Measurements from ENCODE around the gene FARP1. TPM values are rescaled to one million over a fixed set of nuclear protein-coding genes. Genes with fewer than 3 reads are reported as not detected.

Gene FARP1
- total and polyA plus RNA-seq, 2 of the 8 experiments (the other 6 are each of a cell fraction or from before 2014, with no cell fraction given): 24.7 to 104 TPM

DNA sequence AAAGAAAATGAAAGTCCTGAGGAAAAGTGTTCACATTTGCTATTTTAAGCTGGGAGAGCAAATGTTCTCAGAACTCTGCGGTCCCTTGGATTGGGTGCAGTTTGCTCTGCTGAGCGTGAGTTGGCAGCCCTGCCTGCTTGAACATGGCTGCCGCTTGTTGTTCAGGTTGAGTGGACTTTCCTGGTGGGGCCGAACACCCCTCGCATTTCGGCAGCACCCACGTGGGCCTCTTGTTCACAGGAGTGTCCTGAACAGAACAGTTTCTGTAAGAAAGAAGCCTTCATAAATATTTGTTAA lies 45.0 kb downstream of the FARP1 start:
- H2BK15ac ChIP-seq (ENCODE audit: low read length): no peak overlapping the region
- H3K14ac ChIP-seq (ENCODE audit: insufficient read length): no peak overlapping the region
- no peak overlapping the region for H3K18ac ChIP-seq (ENCODE audit: extremely low read depth, low read length)
- no peak overlapping the region for H2BK5ac ChIP-seq (ENCODE audit: low read depth, low read length)
- no peaks in the 10 kb centered on the region for H3K9me3 ChIP-seq (ENCODE audit: insufficient read depth in 2 of 2, low read depth in 1 of 2, low read length in 1 of 2)
- FAIRE-seq (no peak), DNase-seq (ENCODE audit: low read depth in 1 of 2, low spot score in 2 of 2) (no peak)
- CTCF ChIA-PET (ENCODE audit: partially characterized antibody): interaction anchor here (0.9 to 2.2 kb wide), 2 partner anchors 12 to 59 kb away, joined by 3 to 4 read pairs; no protein-coding TSS in a partner anchor
- no peak overlapping the region for H3K9ac ChIP-seq (replicated peaks in 1 of 4; ENCODE audit: extremely low read depth in 1 of 4, low read depth in 3 of 4, low read length in 3 of 4)
- POLR2A ChIA-PET (ENCODE audit: partially characterized antibody): no interaction called here
- no peak overlapping the region for H3K4me2 ChIP-seq (ENCODE audit: insufficient read depth in 1 of 2, low read depth in 2 of 2, low read length in 2 of 2)
- peaks cover 0 to 4% (median 1%) of the 10 kb centered on the region in 4 experiments; a peak in 1 of 7 replicates for H3K4me1 ChIP-seq (replicated peaks in 1 of 4; ENCODE audit: control insufficient read depth in 3 of 4, insufficient read depth in 4 of 4, low read length in 3 of 4)
- no peak overlapping the region for H2BK12ac ChIP-seq (ENCODE audit: low read depth, low read length)
- H4K5ac ChIP-seq (ENCODE audit: insufficient read length, low read depth, low read length): no peak overlapping the region
- H4K8ac ChIP-seq (ENCODE audit: extremely low read depth, insufficient read depth, low read length): no peak overlapping the region
- H3K27me3 ChIP-seq (replicated peaks in 1 of 4; ENCODE audit: control insufficient read depth in 3 of 4, extremely low read depth in 1 of 4, insufficient read depth in 3 of 4, low read length in 3 of 4): no peaks in the 10 kb centered on the region
- no peak overlapping the region for H2BK120ac ChIP-seq (replicated peaks; ENCODE audit: low read depth, low read length)
- no peaks in the 10 kb centered on the region for H3K36me3 ChIP-seq (ENCODE audit: control insufficient read depth in 2 of 4, insufficient read depth in 4 of 4, low read length in 3 of 4)
- TF ChIP-seq HDAC6 (IDR thresholded peaks at IDR 0.05; ENCODE audit: low read depth, low read length): no peak
- no peak for TF ChIP-seq ZNF274 (IDR thresholded peaks at IDR 0.05; ENCODE audit: borderline replicate concordance, extremely low read depth, low read length)
- TF ChIP-seq, protein P1, sequence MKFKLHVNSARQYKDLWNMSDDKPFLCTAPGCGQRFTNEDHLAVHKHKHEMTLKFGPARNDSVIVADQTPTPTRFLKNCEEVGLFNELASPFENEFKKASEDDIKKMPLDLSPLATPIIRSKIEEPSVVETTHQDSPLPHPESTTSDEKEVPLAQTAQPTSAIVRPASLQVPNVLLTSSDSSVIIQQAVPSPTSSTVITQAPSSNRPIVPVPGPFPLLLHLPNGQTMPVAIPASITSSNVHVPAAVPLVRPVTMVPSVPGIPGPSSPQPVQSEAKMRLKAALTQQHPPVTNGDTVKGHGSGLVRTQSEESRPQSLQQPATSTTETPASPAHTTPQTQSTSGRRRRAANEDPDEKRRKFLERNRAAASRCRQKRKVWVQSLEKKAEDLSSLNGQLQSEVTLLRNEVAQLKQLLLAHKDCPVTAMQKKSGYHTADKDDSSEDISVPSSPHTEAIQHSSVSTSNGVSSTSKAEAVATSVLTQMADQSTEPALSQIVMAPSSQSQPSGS (IDR thresholded peaks at IDR 0.05; ENCODE audit: low read length): no peak
- TF ChIP-seq BACH1 (IDR thresholded peaks at IDR 0.05; ENCODE audit: low read length): no peak
- no peak for TF ChIP-seq TAF7 (optimal IDR thresholded peaks at IDR 0.05; ENCODE audit: borderline replicate concordance, low read depth, low read length)
- no peak for TF ChIP-seq MAFK (IDR thresholded peaks at IDR 0.05; ENCODE audit: low read depth, low read length)
- no peak overlapping the region for H4K91ac ChIP-seq (replicated peaks; ENCODE audit: insufficient read length, low read length)
- H4K20me1 ChIP-seq (replicated peaks in 1 of 2; ENCODE audit: control insufficient read depth in 1 of 2, insufficient read depth in 2 of 2, low read length in 2 of 2): peaks cover 0 to 1% of the 10 kb centered on the region in 2 experiments
- peaks cover 0 to 75% of the 10 kb centered on the region in 2 experiments; a peak in 2 of 4 replicates for H3K79me2 ChIP-seq (ENCODE audit: control insufficient read depth in 1 of 2, insufficient read depth in 2 of 2, low read length in 2 of 2)
- no peak overlapping the region for H3K23ac ChIP-seq (ENCODE audit: insufficient read length)
- no peak overlapping the region for H3K27ac ChIP-seq (ENCODE audit: low read depth, low read length)
- H2AFZ ChIP-seq (ENCODE audit: low read length): no peak overlapping the region
- H3K4ac ChIP-seq (replicated peaks; ENCODE audit: insufficient read length, low read depth, low read length): no peak overlapping the region
- H2BK20ac ChIP-seq (ENCODE audit: low read length): no peak overlapping the region
- H3K4me3 ChIP-seq (ENCODE audit: extremely low read depth in 1 of 4, insufficient read depth in 2 of 4, low read depth in 3 of 4, low read length in 4 of 4): no peak overlapping the region
- H3K23me2 ChIP-seq (ENCODE audit: low read depth, low read length): no peaks in the 10 kb centered on the region
- H3K56ac ChIP-seq (replicated peaks; ENCODE audit: insufficient read length, low read depth, low read length): no peak overlapping the region
- WGBS, 2 experiments (ENCODE audit: extremely low coverage in 1 of 2, insufficient coverage in 1 of 2, insufficient read length in 1 of 2, insufficient replicate concordance in 2 of 2, low coverage in 1 of 2, low lambda C conversion rate in 2 of 2, missing lambda C conversion rate in 1 of 2): 94% methylated on average over 7 of the region's 7 CpGs; no CpG with 5 or more reads in 1 of the 2 experiments
- H3K79me1 ChIP-seq (ENCODE audit: low read depth, low read length): peaks cover 8% of the 10 kb centered on the region; the same call in 1 of the 2 replicates
- no peak overlapping the region for H2AK5ac ChIP-seq (ENCODE audit: low read depth, low read length)

All from H1 (cell line).